Measurements from ENCODE around the gene ALCAM. TPM values are rescaled to one million over a fixed set of nuclear protein-coding genes. Genes with fewer than 3 reads are reported as not detected.

The ALCAM gene
- total RNA-seq, 1 experiment from 2014 or later = 98.4 TPM

GRCh38 chr3:105504440-105504951, 137.8 kb downstream of the ALCAM start:
- TF ChIP-seq, protein P1, sequence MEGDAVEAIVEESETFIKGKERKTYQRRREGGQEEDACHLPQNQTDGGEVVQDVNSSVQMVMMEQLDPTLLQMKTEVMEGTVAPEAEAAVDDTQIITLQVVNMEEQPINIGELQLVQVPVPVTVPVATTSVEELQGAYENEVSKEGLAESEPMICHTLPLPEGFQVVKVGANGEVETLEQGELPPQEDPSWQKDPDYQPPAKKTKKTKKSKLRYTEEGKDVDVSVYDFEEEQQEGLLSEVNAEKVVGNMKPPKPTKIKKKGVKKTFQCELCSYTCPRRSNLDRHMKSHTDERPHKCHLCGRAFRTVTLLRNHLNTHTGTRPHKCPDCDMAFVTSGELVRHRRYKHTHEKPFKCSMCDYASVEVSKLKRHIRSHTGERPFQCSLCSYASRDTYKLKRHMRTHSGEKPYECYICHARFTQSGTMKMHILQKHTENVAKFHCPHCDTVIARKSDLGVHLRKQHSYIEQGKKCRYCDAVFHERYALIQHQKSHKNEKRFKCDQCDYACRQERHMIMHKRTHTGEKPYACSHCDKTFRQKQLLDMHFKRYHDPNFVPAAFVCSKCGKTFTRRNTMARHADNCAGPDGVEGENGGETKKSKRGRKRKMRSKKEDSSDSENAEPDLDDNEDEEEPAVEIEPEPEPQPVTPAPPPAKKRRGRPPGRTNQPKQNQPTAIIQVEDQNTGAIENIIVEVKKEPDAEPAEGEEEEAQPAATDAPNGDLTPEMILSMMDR (IDR thresholded peaks at IDR 0.05; ENCODE audit: unreplicated experiment) = no peak
- no peak overlapping the region for H3K4me3 Mint-ChIP-seq (ENCODE audit: unreplicated experiment)
- BruUV-seq (replicated peaks) = no TSS peak
- ChIA-PET POLR2A (no interaction called here), CTCF (interaction anchor here (0.8 to 1.2 kb wide), 2 partner anchors 14 to 38 kb away, joined by 4 to 5 read pairs; no protein-coding TSS in a partner anchor)
- no peaks in the 10 kb centered on the region for H3K27me3 Mint-ChIP-seq (ENCODE audit: insufficient read depth, unreplicated experiment)
- DNase-seq (ENCODE audit: unreplicated experiment) = no peak
- no peak overlapping the region for H3K27ac Mint-ChIP-seq (ENCODE audit: low read depth, unreplicated experiment)
- peaks cover 13% of the 10 kb centered on the region for H3K4me1 Mint-ChIP-seq (ENCODE audit: insufficient read depth, unreplicated experiment)
- H3K9me3 Mint-ChIP-seq (ENCODE audit: unreplicated experiment) = no peaks in the 10 kb centered on the region
- intact Hi-C loops (cut with micrococcal nuclease) = no loop called here
- peaks cover 6% of the 10 kb centered on the region for H3K36me3 Mint-ChIP-seq (ENCODE audit: insufficient read depth, unreplicated experiment)

DNA sequence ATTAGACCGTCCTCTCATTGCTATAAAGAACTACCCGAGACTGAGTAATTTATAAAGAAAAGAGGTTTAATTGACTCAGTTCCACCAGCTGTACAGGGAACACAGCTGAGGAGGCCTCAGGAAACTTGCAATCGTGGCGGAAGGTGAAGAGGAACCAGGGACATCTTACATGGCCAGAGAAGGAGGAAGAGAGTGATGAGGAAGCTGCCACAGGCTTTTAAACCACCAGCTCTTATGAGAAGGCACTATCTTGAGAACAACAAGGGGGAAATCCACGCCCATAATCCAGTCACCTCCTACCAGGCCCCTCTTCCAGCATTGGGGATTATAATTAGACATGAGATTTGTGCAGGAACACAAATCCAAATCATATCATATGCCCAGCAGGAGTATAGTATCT, 138.5 kb downstream of the ALCAM start:
- H3K27me3 Mint-ChIP-seq (ENCODE audit: insufficient read depth, unreplicated experiment) = no peaks in the 10 kb centered on the region
- no peaks in the 10 kb centered on the region for H3K9me3 Mint-ChIP-seq (ENCODE audit: unreplicated experiment)
- H3K36me3 Mint-ChIP-seq (ENCODE audit: insufficient read depth, unreplicated experiment) = no peaks in the 10 kb centered on the region
- H3K4me1 Mint-ChIP-seq (ENCODE audit: insufficient read depth, unreplicated experiment) = peaks cover 13% of the 10 kb centered on the region
- DNase-seq (ENCODE audit: unreplicated experiment) = no peak
- ChIA-PET CTCF (interaction anchor here (0.7 to 0.8 kb wide), 2 partner anchors 37 to 1312 kb away, joined by 3 to 5 read pairs; no protein-coding TSS in a partner anchor), POLR2A (interaction anchor here (2.1 kb wide), 1 partner anchor 13 kb away, joined by 6 read pairs; no protein-coding TSS in a partner anchor)
- H3K27ac Mint-ChIP-seq (ENCODE audit: low read depth, unreplicated experiment) = no peak overlapping the region
- no TSS peak for BruUV-seq (replicated peaks)
- intact Hi-C loops (cut with micrococcal nuclease) = no loop called here
- TF ChIP-seq, protein P1 (IDR thresholded peaks at IDR 0.05; ENCODE audit: unreplicated experiment) = no peak
- no peak overlapping the region for H3K4me3 Mint-ChIP-seq (ENCODE audit: unreplicated experiment)

DNA sequence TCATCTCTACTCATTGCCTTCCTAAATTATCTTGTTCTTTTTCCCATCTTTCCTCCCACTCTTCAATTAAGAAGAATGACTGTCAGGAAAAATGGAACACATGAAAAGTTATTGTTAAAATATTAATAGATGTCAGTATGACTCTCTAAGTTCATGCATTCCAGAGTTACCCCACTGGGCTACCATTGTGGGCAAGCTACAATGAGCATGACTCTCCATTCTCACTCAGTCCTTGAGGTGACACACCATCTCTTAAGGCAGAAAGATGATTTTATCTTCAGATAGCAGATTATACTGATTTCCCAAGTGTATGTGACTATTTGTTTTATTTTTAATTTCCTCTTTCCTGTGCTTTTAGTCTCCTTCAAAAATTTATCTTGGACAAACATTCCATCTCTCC, 144.3 kb downstream of the ALCAM start:
- no peaks in the 10 kb centered on the region for H3K9me3 Mint-ChIP-seq (ENCODE audit: unreplicated experiment)
- no peak overlapping the region for H3K4me3 Mint-ChIP-seq (ENCODE audit: unreplicated experiment)
- CTCF ChIA-PET = interaction anchor here (0.6 kb wide), 2 partner anchors 40 to 1253 kb away, joined by 3 to 4 read pairs; no protein-coding TSS in a partner anchor
- no peak overlapping the region for H3K27ac Mint-ChIP-seq (ENCODE audit: low read depth, unreplicated experiment)
- BruUV-seq (replicated peaks) = no TSS peak
- POLR2A ChIA-PET = interaction anchor here (1.0 to 1.2 kb wide), 2 partner anchors 31 to 143 kb away, joined by 3 to 4 read pairs; no protein-coding TSS in a partner anchor
- H3K36me3 Mint-ChIP-seq (ENCODE audit: insufficient read depth, unreplicated experiment) = no peaks in the 10 kb centered on the region
- intact Hi-C loops (cut with micrococcal nuclease) = no loop called here
- DNase-seq (ENCODE audit: unreplicated experiment) = no peak
- no peaks in the 10 kb centered on the region for H3K27me3 Mint-ChIP-seq (ENCODE audit: insufficient read depth, unreplicated experiment)
- H3K4me1 Mint-ChIP-seq (ENCODE audit: insufficient read depth, unreplicated experiment) = peaks cover 6% of the 10 kb centered on the region
- TF ChIP-seq, protein P1 (IDR thresholded peaks at IDR 0.05; ENCODE audit: unreplicated experiment) = no peak

DNA sequence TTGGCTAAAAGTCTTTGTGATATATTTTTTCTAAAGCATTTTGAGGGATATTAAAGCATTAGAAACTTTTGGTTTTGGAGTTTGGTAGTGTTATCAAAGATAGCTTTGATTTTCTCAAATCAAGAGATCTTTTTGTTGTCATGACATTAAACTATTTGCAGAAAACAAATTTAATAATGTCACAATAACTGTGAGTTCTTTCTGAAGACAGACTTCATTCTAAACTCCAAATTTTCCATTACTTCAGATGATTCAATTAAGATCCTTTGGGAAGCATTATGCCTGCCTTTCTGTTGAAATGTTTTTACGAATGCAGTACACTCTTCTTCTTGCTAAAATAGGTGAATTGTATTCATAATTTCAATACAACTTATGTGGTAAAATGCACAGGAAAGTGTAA, 145.4 kb downstream of the ALCAM start:
- BruUV-seq (replicated peaks) = no TSS peak
- Mint-ChIP-seq H3K4me3 (ENCODE audit: unreplicated experiment) (no peak overlapping the region), H3K27ac (ENCODE audit: low read depth, unreplicated experiment) (no peak overlapping the region), H3K36me3 (ENCODE audit: insufficient read depth, unreplicated experiment) (no peaks in the 10 kb centered on the region), H3K9me3 (ENCODE audit: unreplicated experiment) (no peaks in the 10 kb centered on the region), H3K4me1 (ENCODE audit: insufficient read depth, unreplicated experiment) (peaks cover 6% of the 10 kb centered on the region), H3K27me3 (ENCODE audit: insufficient read depth, unreplicated experiment) (no peaks in the 10 kb centered on the region)
- ChIA-PET CTCF (interaction anchor here (1.1 kb wide), 1 partner anchor 143 kb away, joined by 8 read pairs; no protein-coding TSS in a partner anchor), POLR2A (interaction anchor here (1.0 to 1.4 kb wide), 2 partner anchors 32 to 125 kb away, joined by 3 to 8 read pairs; no protein-coding TSS in a partner anchor)
- TF ChIP-seq, protein P1 (IDR thresholded peaks at IDR 0.05; ENCODE audit: unreplicated experiment) = no peak
- no peak for DNase-seq (ENCODE audit: unreplicated experiment)
- intact Hi-C loops (cut with micrococcal nuclease) = no loop called here

Data from MCF 10A (cell line).